GM12878 (cell line): ENCODE measurements around the gene SLC44A4.

Source experiments
- BCL3 ChIP-seq: IDR thresholded peaks from 2 replicates; pipeline ENCODE4 v1.6.1; 2011; ENCODE audit warnings: borderline replicate concordance, low read depth, mild to moderate bottlenecking, moderate library complexity, low read length; ENCODE audit not compliant: insufficient read depth, poor library complexity, severe bottlenecking
- CTCF ChIP-seq, 3 experiments: IDR thresholded peaks in 2 of 3; conservative IDR thresholded peaks in 1 of 3; 2 replicates each; pipeline ENCODE4 v1.5.1; 2011; ENCODE audit warnings: low read depth in 3 of 3, low read length in 3 of 3, mild to moderate bottlenecking in 3 of 3, control low read depth in 2 of 3, moderate library complexity in 2 of 3, inconsistent platforms in 1 of 3, mixed read lengths in 1 of 3; ENCODE audit not compliant: control insufficient read depth in 2 of 3, insufficient read depth in 1 of 3; ENCODE audit errors: extremely low read depth in 1 of 3
- EZH2 ChIP-seq: IDR thresholded peaks from 2 replicates; pipeline ENCODE4 v1.6.1; 2012; ENCODE audit warnings: low read depth, mild to moderate bottlenecking, control low read depth, inconsistent platforms, low read length, borderline replicate concordance; ENCODE audit not compliant: control insufficient read depth
- JUNB ChIP-seq: IDR thresholded peaks from 2 replicates; pipeline ENCODE4 v1.6.1; 2016; ENCODE audit warnings: antibody characterized with exemption, mild to moderate bottlenecking
- MTA3 ChIP-seq: IDR thresholded peaks from 2 replicates; pipeline ENCODE4 v1.6.1; 2012; ENCODE audit warnings: low read length, inconsistent platforms, borderline replicate concordance
- MXI1 ChIP-seq: fragments of 150-350 bp; IDR thresholded peaks from 2 replicates; pipeline ENCODE4 v1.6.1; 2011; ENCODE audit warnings: low read depth, mild to moderate bottlenecking, inconsistent platforms, low read length, improper control_type of control experiment
- NBN ChIP-seq: fragments of 450-650 bp; IDR thresholded peaks from 2 replicates; pipeline ENCODE4 v1.6.1; 2016
- POLR2AphosphoS5 ChIP-seq: IDR thresholded peaks from 2 replicates; pipeline ENCODE4 v1.6.1; 2011; ENCODE audit warnings: mild to moderate bottlenecking, low read length, inconsistent platforms
- SMAD1 ChIP-seq: fragments of 450-650 bp; IDR thresholded peaks from 2 replicates; pipeline ENCODE4 v1.6.1; 2018; ENCODE audit warnings: mild to moderate bottlenecking, low read depth; ENCODE audit not compliant: partially characterized antibody

GRCh38 chr6:31874084-31874670, 4.6 kb downstream of the SLC44A4 start:
- TF ChIP-seq SMAD1 (no peak), EZH2 (no peak), MXI1 (no peak), CTCF (IDR thresholded peaks at IDR 0.05 in 2 of 3, conservative IDR thresholded peaks at IDR 0.05 in 1 of 3; ENCODE audit: control insufficient read depth in 2 of 3, extremely low read depth in 1 of 3, insufficient read depth in 1 of 3, low read depth in 3 of 3, low read length in 3 of 3) (no peak), POLR2AphosphoS5 (no peak), NBN (no peak), MTA3 (no peak), BCL3 (no peak), JUNB (no peak)
